RCC 7860 (cell line): ENCODE data around the gene GRM4.

Experiments used
- DNase-seq: peaks from one replicate; pipeline ENCODE4 v3.0.0-alpha.2; 2015; ENCODE audit warnings: low spot score
- FAIRE-seq: peaks from 2 replicates; lab custom pipeline; 2012; peaks lifted over from hg19 to GRCh38; lab: Jason Lieb, UNC

The GRM4 gene

DNA sequence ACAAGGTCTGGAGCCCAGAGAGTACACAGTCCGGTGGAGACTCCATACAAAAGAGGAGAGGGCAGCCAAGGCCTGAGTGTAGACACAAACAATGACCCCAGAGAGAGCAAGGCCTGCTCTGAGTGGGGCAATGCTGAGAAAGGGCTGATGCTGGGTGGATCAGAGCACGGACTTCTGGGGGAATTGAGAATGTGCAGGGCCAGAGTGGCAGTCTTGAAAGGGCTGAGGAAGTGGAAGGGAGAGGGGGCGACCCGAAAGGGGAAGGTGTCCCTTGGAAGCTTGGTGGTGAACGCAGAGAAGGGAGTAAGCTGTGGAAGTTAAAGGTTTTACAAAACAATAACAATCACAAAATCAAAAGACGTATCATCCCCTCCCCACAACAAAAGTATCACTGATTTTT, 12.0 kb upstream of the GRM4 start:
- FAIRE-seq (no peak), DNase-seq (no peak)

DNA sequence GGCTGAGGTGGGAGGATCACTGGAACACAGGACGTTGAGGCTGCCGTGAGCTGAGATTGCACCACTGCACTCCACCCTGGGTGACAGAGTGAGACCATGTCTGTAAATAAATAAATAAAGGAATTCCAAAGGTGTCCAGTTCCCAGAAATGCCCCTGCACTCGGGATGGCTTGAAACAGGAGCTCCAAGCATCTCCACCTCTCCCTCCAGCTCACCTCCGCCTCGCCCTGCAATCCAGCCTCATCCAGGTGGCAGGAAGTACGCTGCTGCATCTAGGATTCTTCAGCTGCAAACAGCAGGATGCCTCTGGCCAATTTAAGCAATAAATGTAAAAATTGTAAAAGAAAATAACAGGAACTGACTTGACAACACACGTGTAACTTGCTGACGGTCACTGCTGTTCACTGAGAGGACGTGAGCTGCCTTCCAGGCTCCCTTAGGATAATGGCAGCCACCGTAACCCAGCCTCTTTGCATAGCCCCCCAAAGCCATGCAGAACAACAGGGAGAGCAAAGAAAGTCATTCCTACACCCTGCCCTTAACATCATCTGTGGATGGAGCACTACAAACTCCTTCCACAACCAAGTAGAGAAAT, 11.4 kb upstream of the GRM4 start:
- FAIRE-seq (no peak), DNase-seq (no peak)

DNA sequence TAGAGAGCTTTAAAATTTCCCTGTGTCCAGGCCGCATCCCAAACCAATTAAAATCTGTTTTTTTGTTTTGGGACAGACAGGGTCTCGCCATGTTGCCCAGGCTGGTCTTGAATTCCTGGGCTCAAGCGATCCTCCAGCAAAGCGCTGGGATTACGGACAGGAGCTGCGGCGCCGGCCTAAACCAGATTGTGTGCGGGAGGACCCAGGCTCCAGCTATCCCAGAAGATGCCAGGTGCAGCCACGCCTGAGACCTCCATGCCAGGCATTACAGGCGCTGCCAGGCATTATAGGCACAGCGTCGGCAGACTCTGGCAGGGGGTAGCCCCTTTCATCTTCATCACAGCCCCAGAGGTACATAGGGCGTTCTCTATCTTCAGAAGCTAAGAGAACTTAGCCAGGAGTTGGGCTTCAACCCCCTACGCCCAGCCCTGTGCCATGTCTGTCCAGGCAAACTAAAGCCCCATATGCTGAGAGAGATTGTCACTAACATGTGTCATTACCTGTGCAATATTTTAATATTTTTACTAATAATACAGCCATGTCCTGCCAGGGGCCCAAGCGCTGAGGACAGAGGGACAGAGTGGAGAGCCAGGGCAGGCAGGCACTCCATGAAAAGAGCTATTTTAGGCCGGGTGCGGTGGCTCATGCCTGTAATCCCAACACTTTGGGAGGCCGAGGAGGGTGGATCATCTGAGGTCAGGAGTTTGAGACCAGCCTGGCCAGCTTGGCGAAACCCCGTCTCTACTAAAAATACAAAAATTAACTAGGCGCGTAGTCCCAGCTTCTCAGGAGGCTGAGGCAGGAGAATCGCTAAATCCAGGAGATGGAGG, 9.8 kb upstream of the GRM4 start:
- DNase-seq (no peak), FAIRE-seq (no peak)

DNA sequence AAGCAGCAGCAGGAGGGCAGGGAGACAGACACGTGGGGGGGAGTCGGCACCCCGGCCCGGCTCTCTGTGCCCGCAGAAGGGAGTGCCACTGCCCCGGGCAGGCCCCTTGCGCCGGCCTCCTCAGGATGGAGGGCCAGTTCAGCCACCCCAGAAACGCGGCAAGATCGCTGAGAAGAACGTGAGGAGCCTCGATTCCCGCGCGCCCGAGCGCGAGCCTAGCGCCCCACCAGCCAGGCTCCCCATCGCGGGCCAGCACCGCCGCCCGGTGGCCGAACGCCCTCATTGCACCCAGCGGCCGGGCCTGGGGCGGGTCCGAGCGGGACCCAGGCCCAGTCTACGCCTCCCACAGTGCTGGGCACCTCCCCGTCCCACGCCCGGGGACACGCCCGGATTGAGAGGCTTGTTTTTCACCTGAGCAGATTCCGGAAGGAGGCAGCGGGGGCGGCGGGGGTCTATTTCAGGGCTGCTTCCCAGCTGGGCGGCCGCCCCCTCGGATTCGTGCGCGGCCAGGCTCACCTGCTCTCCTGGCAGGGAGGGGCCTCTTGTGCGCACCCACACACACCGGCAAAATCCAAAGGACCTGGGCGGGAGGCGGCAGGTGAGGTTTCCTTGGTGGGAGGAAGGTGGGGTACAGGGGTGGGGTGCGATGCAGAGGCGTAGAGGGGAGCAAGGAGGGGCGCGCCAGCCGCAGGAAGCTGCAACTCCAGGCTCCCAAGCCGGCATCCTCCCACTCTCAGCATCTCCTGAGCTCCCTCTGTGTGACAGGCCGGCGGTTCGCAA, 9.0 kb upstream of the GRM4 start:
- no peak for FAIRE-seq
- no peak for DNase-seq

DNA sequence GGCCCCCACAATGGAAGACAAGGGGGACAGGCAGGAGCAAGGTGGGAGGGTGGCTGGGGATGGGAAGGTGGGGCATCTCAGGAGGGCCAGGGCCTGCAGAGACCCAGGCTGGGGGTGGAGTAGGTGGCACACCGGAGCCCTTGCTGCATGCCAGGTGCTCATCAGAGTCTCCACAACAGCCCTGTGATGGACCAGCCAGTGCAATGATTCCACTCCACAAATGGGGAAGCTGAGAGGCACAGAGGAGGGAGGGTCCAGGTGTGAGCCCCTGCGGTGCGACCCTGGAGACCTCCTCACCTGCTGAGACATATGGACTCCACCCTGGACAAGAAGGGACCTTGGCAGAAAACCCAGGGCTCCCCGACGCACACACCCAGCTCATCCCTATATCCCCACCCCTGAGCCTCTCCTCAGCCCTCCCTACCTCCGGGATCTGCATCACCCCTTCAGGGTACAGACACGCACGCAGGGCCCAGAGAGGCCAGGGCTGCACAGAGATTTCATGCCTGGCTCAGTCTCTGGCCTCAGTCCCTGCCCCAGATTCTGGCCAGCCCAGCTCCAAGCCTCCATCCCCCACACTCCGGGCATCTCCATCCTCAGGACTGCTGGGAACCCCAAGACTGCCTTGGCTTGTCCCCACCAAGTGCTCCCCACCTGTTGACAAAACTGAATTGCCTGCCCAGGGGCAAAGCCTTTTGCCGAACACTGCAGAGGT, 7.1 kb upstream of the GRM4 start:
- FAIRE-seq: no peak
- DNase-seq: no peak

DNA sequence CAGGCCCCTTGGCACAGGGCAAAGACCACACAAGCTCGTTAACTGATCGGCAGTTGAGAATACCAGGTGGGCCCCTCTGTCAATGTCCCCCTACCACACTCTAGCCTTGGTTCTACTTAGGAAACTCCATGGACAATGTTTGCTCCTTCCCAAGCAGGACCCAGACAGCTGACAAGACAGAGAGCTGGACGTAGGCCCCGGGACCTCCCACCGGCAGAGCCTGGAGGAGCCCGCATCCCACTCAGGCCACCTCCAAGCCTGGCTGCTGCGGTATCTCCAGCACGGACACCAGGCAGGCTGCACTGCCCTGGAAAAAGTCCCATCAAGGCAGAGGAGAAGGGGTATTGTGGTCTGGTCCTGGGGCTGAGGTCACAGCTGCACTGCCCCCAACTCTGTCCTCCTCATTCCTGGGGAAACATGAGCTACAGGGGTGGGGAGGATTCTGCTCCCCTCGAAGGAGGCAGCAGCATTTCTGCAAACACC, 6.2 kb upstream of the GRM4 start:
- no peak for FAIRE-seq

DNA sequence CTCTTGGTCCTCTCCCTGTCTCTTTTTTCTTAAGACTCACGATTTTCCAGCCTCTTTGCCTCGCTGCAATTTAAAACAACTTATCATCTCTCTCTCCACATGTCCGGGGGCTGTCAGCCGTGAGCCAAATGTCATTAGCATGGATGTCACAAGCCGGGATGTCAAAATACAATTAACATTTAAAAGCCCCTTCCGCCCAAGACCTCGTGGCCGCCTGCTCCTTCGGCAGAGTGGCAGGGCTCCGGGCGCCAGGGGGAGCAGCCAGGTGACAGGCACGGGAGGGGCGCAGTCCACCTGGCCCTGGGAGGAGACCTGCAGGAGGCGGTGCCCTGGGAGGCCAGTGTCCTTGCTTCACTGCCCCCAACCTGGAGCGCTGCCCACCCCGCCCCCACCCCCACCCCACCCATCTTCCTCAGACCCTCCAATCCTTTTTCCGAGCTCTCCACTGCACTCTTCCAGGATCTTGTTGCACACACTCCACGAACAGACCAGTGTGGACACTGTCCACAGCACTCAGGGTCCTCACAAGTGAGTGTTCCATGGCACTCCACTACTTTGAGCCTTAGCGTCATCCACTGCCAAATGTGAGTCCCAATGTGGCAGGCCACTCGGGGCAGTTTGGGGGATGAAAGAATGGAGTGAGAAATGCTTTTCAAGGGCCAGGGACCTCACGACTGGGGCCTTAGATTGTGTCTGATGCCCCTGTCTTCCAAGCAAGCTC, 5.6 kb upstream of the GRM4 start:
- DNase-seq (no peak), FAIRE-seq (no peak)

More for the DNA sequence above, 6.2 kb upstream of the GRM4 start:
- DNase-seq: no peak

DNA sequence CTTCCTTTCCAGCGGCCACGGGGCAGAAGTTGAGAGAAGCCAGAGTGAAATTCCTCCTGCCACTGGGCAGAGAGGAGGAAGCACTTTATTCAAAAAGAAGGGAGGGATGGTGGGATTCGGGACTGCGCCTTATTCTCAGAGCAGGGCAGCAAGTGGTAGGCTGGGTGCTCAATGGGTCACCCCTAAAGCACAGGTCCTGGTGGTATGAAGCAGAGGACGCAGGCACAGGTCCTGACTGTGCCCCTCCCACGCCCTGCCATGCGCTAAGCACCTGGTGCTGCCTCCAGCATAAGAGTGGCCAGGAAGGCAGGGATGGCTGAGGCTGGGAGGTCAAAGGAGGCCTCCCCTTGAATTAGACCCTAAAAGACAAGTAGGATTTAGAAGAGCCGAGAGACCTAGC, 4.9 kb upstream of the GRM4 start:
- DNase-seq (no peak), FAIRE-seq (no peak)

DNA sequence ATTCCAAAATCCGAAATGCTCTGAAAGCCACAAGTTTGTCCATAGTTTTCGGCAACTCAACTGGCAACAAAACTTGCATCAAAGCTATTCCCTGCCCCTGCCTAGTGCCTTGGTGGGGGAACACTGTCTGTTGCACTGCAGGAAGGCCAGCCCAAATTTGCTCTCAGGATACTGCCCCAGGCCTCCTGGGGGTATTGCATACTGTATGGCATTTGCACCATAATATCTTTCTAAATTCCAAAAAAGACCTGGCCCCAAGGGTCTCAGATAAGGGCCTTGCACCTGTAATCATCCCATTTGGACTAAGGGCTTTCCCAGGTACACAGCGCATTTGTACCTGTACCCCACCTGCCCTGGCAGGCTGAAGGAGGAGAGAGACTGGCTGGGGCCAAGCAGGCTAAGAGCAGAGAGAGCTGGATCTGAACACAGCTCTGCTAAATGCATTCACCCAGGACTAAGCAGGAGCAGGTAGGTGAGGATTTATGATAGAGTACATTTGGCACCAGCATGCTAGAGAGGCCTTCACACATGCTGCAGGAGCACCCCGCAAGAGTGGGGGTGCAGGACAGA, 4.0 kb upstream of the GRM4 start:
- DNase-seq: no peak
- no peak for FAIRE-seq

DNA sequence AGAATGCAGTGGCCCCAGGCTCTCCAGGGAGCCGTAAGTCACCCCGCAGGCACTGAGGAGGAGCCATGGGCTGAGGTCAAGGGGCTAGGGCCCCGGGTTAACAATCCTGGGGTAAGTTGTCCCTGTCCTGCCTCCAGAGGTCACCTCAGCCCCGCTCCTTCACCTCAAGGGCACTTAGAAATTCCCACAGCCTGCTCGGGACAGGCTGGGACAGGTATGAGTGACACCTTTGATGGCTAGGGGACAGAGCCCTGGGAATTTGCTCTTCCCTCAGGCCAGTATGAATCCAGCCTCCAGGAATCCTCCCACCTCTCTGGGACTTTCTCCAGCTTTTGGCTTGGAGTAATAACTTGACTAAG, 3.5 kb upstream of the GRM4 start:
- DNase-seq: no peak
- no peak for FAIRE-seq

DNA sequence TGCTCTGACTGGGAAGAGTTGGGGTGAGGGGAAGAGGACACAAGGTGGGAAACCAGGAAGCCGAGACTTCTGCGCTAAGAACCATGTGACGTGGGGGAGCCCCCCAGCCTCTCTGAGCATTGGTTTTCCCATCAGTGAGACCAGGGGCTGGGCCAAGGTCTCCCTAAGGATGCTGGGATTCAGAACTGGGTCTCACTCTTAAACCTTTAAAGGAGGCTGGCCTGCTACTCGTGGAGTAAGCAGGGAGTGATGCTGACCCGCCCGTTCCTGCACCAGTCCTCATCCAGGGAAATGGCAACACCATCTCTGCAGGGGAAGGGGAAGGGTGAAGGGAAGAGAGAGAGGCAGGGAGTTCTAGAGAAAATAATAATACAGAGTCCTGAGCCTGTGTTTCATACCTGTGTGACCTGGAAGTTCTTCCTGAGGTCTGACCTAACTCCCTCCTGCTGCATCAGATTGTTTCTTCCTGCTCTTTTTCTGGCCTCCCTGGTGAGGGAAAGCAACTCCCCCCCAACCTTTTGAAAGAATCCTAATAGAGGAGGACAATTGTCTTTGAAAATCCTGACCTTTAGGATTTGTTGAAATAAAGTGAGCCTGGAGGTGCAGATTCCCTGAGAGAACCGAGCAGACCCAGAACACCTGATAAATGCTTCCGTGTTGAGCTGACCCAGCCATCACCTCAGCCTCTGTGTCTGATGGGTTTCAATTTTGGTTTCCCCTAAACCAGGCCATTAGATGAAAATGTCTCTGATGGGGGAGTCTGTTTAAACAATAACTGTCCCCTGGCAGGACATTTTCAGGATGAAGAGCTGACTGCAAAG, 3.0 kb upstream of the GRM4 start:
- no peak for FAIRE-seq
- DNase-seq: no peak

DNA sequence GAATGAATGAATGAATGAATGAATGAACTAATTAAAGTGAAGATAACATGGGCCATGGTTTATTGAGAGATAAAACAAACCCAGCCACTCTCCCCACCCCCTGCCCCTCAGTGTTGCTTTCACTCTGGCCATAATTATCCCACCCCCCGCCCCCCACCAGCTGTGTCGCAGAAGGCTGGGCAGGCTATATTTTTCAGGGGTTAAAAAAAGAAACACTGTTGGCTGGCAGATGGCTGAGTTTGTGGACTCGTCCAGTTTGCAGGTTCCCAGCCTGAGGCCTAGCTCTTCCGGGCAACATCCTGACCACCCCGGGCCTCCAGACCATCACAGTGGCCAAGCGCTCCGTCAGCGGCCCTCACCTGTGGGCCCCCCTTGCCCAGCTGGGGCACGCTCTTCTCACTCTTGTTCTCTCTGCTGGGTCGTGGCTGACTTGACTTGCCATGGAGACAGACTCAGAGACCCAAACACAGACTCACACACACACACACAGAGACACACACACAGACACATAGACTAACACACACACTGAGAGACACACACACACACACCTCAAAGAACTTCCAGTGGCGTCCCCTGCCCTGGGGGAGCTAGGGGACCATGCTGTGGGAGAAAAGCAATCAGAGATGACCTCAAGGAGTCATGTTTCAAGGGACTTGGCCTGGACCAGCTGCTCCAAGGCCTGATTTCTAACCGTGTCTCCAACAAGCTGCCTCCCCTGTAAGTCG, 2.2 kb upstream of the GRM4 start:
- DNase-seq (no peak), FAIRE-seq (no peak)

DNA sequence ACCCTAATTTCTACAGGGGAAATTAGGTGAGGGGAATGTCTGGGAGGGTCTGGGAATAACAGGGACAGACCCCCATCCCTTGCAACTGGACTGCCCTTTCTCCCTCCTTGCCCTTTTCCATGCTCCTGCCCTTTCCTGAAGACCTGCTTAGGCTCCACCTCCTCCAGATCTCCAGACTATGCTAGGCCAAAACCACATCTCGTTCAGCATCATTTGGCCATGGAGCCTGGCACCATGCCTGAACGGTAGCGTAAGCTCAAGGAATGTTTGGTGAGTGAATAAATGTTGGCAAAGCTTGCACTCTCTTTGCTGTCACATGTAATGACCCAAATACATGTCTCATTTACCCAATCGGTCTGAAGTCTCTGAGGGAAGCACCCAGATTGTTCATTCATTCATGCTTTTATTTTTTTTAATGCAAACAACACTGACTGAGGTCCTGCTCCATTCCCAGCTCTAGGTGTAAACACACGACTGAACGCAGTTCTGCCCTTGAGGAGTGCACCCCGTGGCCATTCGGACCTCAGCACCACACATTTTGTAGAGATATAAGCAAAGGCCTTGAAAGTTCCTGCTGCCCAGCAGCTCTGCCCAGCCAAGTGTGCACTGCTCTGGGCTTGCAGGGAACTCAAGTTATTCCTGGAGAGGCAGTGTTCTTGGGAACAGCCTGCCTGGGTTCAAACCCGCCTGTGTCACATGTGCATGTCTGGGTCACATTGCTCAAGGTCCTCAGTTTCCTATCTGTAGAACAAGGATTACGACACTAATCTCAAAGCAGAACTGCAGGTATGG, 1.1 kb upstream of the GRM4 start:
- no peak for FAIRE-seq
- DNase-seq: peak; percentile 26

DNA sequence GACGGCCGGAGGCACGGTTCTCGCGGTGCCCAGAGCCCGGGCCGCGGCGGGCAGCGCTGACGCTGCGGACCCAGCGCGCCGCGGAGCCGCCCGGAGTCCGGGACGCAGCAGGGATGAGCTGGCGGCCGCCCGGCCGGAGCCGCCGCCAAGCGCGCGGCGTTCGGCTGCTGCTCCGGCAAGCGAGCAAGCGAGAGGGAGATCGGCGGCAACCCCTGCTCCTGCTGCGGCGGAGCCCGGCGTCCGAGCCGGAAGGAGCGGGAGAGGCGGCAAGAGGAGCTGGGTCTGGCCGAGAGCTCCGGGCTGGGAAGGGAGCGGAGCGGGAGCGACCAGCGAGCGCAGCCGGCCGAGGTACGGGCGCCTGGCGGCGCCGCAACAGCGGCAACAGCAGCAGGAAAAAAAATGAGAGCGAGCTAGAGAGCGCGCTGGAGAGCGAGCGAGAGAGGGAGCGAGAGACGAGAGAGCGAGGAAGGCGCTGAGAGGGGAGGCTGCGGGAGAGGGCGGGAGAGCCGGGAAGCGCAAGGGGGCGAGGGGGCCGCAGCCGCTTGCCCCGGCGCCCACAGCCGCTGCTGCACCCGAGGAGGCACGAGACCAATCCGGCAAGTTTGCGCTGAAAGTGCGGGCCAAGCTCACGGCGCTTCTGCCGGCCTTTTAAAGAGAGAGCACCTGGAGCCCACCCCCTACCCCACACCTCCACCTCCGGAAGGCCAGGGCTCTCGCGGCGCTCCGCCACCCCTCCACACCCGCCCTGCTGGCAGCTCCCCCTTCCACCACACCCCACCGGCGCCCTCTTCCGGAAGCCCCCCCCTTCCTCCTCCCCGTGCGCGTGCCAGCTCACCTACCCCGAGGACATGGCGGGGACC, 496 bp downstream of the GRM4 start:
- FAIRE-seq: no peak

DNA sequence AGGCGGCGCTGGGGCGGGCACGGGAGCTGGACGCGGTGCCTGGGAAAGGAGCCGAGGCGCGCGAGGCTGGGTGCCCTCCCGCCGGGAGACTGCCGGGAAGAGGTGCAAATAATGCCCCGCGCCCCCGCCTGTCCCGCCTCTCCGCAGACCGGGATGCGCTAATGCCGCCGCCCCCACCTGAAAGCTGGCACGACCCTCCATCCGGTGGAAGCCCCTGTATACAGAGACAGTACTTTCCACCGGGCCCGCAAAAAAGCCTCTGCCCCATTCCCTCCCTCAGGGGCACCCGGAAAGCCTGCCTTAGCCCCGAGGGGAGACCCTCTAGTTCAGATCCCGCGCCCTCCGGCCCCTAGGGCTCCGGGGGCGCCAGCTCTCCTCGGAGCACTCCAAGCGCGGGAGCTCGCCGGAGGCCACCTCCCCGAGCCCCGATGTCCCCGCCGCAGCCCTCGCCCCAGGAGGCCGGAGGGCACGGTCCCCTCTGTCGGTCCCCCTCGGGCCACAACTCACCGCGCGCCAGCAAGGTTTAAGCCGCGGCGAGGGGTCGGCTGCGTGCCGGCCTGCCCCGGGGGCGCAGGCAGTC, 1.2 kb downstream of the GRM4 start:
- FAIRE-seq: no peak

More for the DNA sequence above, 496 bp downstream of the GRM4 start:
- no peak for DNase-seq

DNA sequence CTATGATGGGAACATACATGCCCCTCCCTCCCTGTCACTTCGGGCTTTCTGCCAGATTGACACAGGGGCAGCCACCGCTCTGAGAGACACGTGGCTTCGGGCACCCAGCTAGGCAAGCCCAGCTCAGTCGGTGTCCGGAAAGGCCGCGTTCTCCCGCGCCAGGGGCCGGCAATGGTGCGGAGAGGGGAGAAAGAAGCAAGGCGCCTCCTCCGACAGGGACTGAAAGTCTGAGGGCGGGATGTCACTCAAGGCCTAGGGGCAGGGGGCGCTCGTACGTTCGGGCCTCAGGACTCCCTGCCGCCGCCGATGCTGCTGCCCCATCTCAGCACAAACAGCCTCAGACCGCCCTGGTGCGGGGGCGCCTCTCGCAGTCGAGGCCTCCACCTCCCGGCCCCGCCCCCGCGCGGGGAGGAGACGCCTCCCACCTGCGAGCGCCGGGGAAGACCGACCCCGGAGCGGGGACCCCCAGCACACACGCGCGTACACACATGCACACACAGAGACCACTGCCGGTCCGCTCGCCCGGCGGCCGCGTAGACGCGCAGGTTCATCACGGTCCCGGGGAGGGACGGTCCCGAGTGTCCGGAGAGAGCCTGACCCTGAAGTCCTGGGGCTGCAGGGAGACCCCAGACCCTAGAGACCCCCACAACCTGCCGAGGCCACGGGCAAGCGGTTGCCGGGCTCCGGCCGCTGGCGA, 1.9 kb downstream of the GRM4 start:
- no peak for FAIRE-seq
- DNase-seq: no peak

More for the DNA sequence above, 1.2 kb downstream of the GRM4 start:
- no peak for DNase-seq
